ENCODE data around the gene TBC1D9.

The TBC1D9 gene

DNA sequence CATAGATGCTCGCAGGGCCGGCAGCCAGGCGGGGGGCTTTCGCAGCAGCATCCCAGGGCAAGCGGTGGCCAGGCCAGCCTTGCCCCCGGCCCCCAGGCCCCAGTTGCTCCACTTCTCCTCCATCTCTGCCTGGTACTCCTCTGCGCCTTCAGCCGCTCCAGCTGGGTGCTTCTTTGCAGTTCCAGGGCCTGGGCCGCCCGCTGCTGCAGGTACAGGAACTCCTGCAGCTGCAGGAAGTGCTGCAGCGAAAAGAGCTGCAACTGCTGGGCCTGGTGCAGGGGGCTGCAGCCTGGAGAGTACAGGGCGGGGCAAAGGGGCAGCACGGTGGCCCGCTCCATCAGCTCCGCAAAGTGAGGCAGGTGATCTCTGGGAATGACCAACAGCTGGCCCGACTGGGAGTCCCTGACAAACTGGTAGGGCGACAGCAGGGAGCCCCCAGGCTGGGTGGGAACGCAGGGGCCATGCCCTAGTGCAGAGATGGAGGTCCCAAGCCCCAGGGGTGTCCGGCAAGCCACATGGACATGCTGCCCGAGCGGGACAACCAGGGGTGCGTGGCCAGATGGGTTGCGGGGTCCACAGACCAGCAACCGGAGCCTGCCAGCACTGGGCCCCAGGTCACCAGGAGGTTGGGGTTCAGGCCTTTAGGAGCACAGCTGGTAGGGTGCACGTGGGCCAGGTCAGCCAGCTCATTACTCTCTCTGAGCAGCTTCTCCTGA lies 111.6 kb downstream of the TBC1D9 start:
- Histone ChIP-seq H3K79me2 (ENCODE audit: low read length) (no peaks in the 10 kb centered on the region), H2AFZ (ENCODE audit: low read depth, low read length) (no peak overlapping the region), H3K4me3 (ENCODE audit: low read length) (no peak overlapping the region), H3K9me3 (ENCODE audit: insufficient read depth, low read length) (no peaks in the 10 kb centered on the region), H3K27ac (ENCODE audit: low read length) (no peak overlapping the region), H3K4me2 (ENCODE audit: low read length) (no peak overlapping the region), H3K4me1 (ENCODE audit: low read length) (no peaks in the 10 kb centered on the region), H4K20me1 (ENCODE audit: insufficient read depth, low read length) (no peaks in the 10 kb centered on the region), H3K27me3 (ENCODE audit: low read depth, low read length) (peaks cover 2% of the 10 kb centered on the region; the same call in 1 of the 2 replicates), H3K36me3 (replicated peaks; ENCODE audit: low read depth, low read length) (no peaks in the 10 kb centered on the region), H3K9ac (ENCODE audit: low read length) (no peak overlapping the region)
- TF ChIP-seq CTCF (IDR thresholded peaks at IDR 0.05; ENCODE audit: low read depth, low read length): no peak
- TF ChIP-seq EZH2phosphoT487 (IDR thresholded peaks at IDR 0.05; ENCODE audit: low read depth): no peak

DNA sequence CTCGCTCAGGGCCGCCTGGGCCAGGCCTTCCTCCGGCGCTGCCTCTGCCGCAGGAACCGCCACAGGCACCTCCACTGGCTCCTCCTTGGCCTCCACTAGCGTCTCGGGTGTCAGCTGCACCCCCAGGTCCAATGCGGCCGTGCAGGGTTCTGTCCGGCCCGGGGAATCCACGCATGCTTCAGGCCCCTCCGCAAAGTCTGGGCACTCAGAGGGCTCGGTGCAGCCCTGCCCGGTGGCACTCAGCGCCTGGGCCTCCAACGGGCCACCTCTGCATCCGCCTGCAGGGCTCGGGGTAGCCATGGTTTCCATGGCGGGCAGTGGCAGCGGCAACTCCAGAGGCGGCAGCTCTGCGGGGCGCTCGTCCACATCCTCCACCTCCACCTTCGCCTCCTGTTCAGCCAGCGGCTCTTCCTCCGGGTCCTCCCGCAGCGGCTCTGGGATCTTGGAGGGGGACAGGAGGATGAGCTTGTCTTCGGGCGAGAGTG lies 112.6 kb downstream of the TBC1D9 start:
- H3K36me3 ChIP-seq (replicated peaks; ENCODE audit: low read depth, low read length): no peaks in the 10 kb centered on the region
- H3K4me1 ChIP-seq (ENCODE audit: low read length): peaks cover 9% of the 10 kb centered on the region
- no peaks in the 10 kb centered on the region for H3K79me2 ChIP-seq (ENCODE audit: low read length)
- H3K9me3 ChIP-seq (ENCODE audit: insufficient read depth, low read length): no peaks in the 10 kb centered on the region
- peaks cover 5% of the 10 kb centered on the region; the same call in 1 of the 2 replicates for H3K27me3 ChIP-seq (ENCODE audit: low read depth, low read length)
- no peak overlapping the region for H3K9ac ChIP-seq (ENCODE audit: low read length)
- TF ChIP-seq CTCF (IDR thresholded peaks at IDR 0.05; ENCODE audit: low read depth, low read length) (no peak), EZH2phosphoT487 (IDR thresholded peaks at IDR 0.05; ENCODE audit: low read depth) (no peak)
- no peak overlapping the region for H3K4me2 ChIP-seq (ENCODE audit: low read length)
- H2AFZ ChIP-seq (ENCODE audit: low read depth, low read length): no peak overlapping the region
- no peak overlapping the region for H3K4me3 ChIP-seq (ENCODE audit: low read length)
- no peak overlapping the region for H3K27ac ChIP-seq (ENCODE audit: low read length)
- no peaks in the 10 kb centered on the region for H4K20me1 ChIP-seq (ENCODE audit: insufficient read depth, low read length)

GRCh38 chr4:140642674-140643437 lies 113.3 kb downstream of the TBC1D9 start:
- Histone ChIP-seq H3K79me2 (ENCODE audit: low read length) (no peaks in the 10 kb centered on the region), H3K9me3 (ENCODE audit: insufficient read depth, low read length) (no peaks in the 10 kb centered on the region), H2AFZ (ENCODE audit: low read depth, low read length) (no peak overlapping the region), H3K9ac (ENCODE audit: low read length) (no peak overlapping the region), H3K27ac (ENCODE audit: low read length) (no peak overlapping the region), H3K4me2 (ENCODE audit: low read length) (no peak overlapping the region), H3K27me3 (ENCODE audit: low read depth, low read length) (peaks cover 5% of the 10 kb centered on the region; the same call in 1 of the 2 replicates), H3K4me1 (ENCODE audit: low read length) (peaks cover 12% of the 10 kb centered on the region), H3K36me3 (replicated peaks; ENCODE audit: low read depth, low read length) (no peaks in the 10 kb centered on the region), H4K20me1 (ENCODE audit: insufficient read depth, low read length) (no peaks in the 10 kb centered on the region), H3K4me3 (ENCODE audit: low read length) (no peak overlapping the region)
- TF ChIP-seq EZH2phosphoT487 (IDR thresholded peaks at IDR 0.05; ENCODE audit: low read depth) (no peak), CTCF (IDR thresholded peaks at IDR 0.05; ENCODE audit: low read depth, low read length) (no peak)

GRCh38 chr4:140641789-140642439 lies 114.3 kb downstream of the TBC1D9 start:
- Histone ChIP-seq H2AFZ (ENCODE audit: low read depth, low read length) (no peak overlapping the region), H3K4me2 (ENCODE audit: low read length) (no peak overlapping the region), H3K27me3 (ENCODE audit: low read depth, low read length) (peaks cover 5% of the 10 kb centered on the region; the same call in 1 of the 2 replicates), H3K4me1 (ENCODE audit: low read length) (peaks cover 12% of the 10 kb centered on the region), H3K79me2 (ENCODE audit: low read length) (no peaks in the 10 kb centered on the region), H3K4me3 (ENCODE audit: low read length) (no peak overlapping the region), H3K9ac (ENCODE audit: low read length) (no peak overlapping the region), H3K9me3 (ENCODE audit: insufficient read depth, low read length) (no peaks in the 10 kb centered on the region), H3K27ac (ENCODE audit: low read length) (no peak overlapping the region), H4K20me1 (ENCODE audit: insufficient read depth, low read length) (no peaks in the 10 kb centered on the region), H3K36me3 (replicated peaks; ENCODE audit: low read depth, low read length) (no peaks in the 10 kb centered on the region)
- TF ChIP-seq CTCF (IDR thresholded peaks at IDR 0.05; ENCODE audit: low read depth, low read length): no peak
- no peak for TF ChIP-seq EZH2phosphoT487 (IDR thresholded peaks at IDR 0.05; ENCODE audit: low read depth)

All from OCI-LY3 (cell line).